Mucosa of descending colon (tissue), 3 donors: ENCODE results near the gene KLHDC9. TPM values are rescaled to one million over a fixed set of nuclear protein-coding genes. Genes with fewer than 3 reads are reported as not detected.

Experiments
- ATAC-seq: fragments of 200-7000 bp; cut with Tn5 transposase; one replicate; pipeline ENCODE4 v1.9.1; 2020; ENCODE audit warnings: mild to moderate bottlenecking, moderate library complexity
- DNase-seq, 3 donors: peaks; one replicate each; pipeline ENCODE4 v3.0.0-alpha.2; 2020
- H3K36me3 ChIP-seq: fragments of 200-600 bp; one replicate; pipeline ENCODE4 v1.8.0; 2021; ENCODE audit warnings: low read depth, mild to moderate bottlenecking
- H3K4me1 ChIP-seq: fragments of 200-600 bp; one replicate; pipeline ENCODE4 v1.8.0; 2021; ENCODE audit warnings: low read depth, mild to moderate bottlenecking
- H3K4me3 ChIP-seq: fragments of 200-600 bp; one replicate; pipeline ENCODE4 v1.8.0; 2021; ENCODE audit warnings: mild to moderate bottlenecking
- H3K9me3 ChIP-seq: fragments of 200-600 bp; one replicate; pipeline ENCODE4 v1.8.0; 2021; ENCODE audit warnings: mild to moderate bottlenecking
- CTCF ChIP-seq: fragments of 200-600 bp; IDR thresholded peaks from one replicate; pipeline ENCODE4 v1.8.0; 2022; ENCODE audit warnings: antibody characterized with exemption, mild to moderate bottlenecking
- intact Hi-C, 2 donors: fragments of 100-400 bp; cut with DNase I in 1 of 2; cut with micrococcal nuclease in 1 of 2; formaldehyde crosslinking; loops; one replicate each; pipeline versions ENCODE4 v1.11.0 to v1.11.1; 2022; cut with DNase I, micrococcal nuclease
- long read RNA-seq, 2 donors: library from polyadenylated mRNA; unstranded; transcript quantifications; one replicate each; pipeline ENCODE4 v2.0.0, GENCODE V29; 2019 to 2021
- total RNA-seq, 3 donors: library from RNA; stranded (reverse); fragmentation: NEBNext Ultra II Directional in 2 of 3; extraction: Animal tissue kit (Norgen Biotek cat#: 25700) in 2 of 3; gene quantifications; one replicate each; pipeline versions ENCODE4 v1.2.1 to v1.2.4, GENCODE V29; 2021 to 2023
- donor health status: DM: no; HTN: no; CAD: no; lungs with moderate emphysema.
- donor health status: DM: no; HTN: no; CAD: no.
- donor health status: DM: no; HTN: yes; CAD: no.

The KLHDC9 gene
- total RNA-seq = 10 to 100 TPM in 1 of 3 donors, 1 to 10 TPM in 2; 9.5 to 10.7 (median 9.7) TPM
- long read RNA-seq, donor 1, partial matches to known transcripts = 1 of 11 reads
- long read RNA-seq, donor 1, other reads (novel, unspliced or antisense) = 5 of 11 reads
- long read RNA-seq, donor 2, partial matches to known transcripts = 0 of 6 reads
- long read RNA-seq, donor 2, other reads (novel, unspliced or antisense) = 3 of 6 reads

- TF ChIP-seq CTCF = peak; percentile 8
- DNase-seq = peak; percentile 90 to 93 (median 93)
- Histone ChIP-seq H3K36me3 (no peaks in the 10 kb centered on the region), H3K4me1 (no peaks in the 10 kb centered on the region), H3K9me3 (no peaks in the 10 kb centered on the region), H3K4me3 (peak within 1 kb of the TSS; percentile 50)
- ATAC-seq = peak; percentile 95
- intact Hi-C loops = loop anchor here (5.0 to 10.0 kb wide), 3 partner anchors 51 to 104 kb away; partner anchors contain the start of gene USF1 (in 1 of the 2)
Observed at GRCh38 chr1:161098210-161099068, at the start of gene KLHDC9. Gene KLHDC9 (plus strand): TSS chr1:161098361. CDS start chr1:161098536, 175 bp downstream.

GRCh38 chr1:161048949-161049722, 49.0 kb upstream of the KLHDC9 start:
- H3K36me3 ChIP-seq = no peaks in the 10 kb centered on the region
- no peak for TF ChIP-seq CTCF
- DNase-seq (no peak), ATAC-seq (no peak)
- H3K9me3 ChIP-seq = peaks cover 3% of the 10 kb centered on the region
- intact Hi-C loops = loop anchor here in 1 of 2 donors (5.0 kb wide), 1 partner anchor 48 kb away; the partner anchor contains the start of gene KLHDC9
- peaks cover 2% of the 10 kb centered on the region for H3K4me1 ChIP-seq
- H3K4me3 ChIP-seq = no peak overlapping the region

GRCh38 chr1:161051219-161051618, 46.9 kb upstream of the KLHDC9 start:
- no peak for ATAC-seq

GRCh38 chr1:161052899-161053298, 45.3 kb upstream of the KLHDC9 start:
- no peaks in the 10 kb centered on the region for H3K36me3 ChIP-seq
- intact Hi-C loops = no loop called here
- H3K4me1 ChIP-seq = no peaks in the 10 kb centered on the region
- ATAC-seq (no peak), DNase-seq (no peak)
- peaks cover 3% of the 10 kb centered on the region for H3K9me3 ChIP-seq
- no peak overlapping the region for H3K4me3 ChIP-seq
- TF ChIP-seq CTCF = no peak

More at GRCh38 chr1:161051219-161051618, 46.9 kb upstream of the KLHDC9 start:
- H3K4me1 ChIP-seq = no peaks in the 10 kb centered on the region
- TF ChIP-seq CTCF = no peak
- peaks cover 3% of the 10 kb centered on the region for H3K9me3 ChIP-seq
- no peak for DNase-seq
- intact Hi-C loops = no loop called here
- H3K4me3 ChIP-seq = no peak overlapping the region
- H3K36me3 ChIP-seq = no peaks in the 10 kb centered on the region

- intact Hi-C loops = no loop called here
- TF ChIP-seq CTCF = no peak
- DNase-seq = no peak
- H3K36me3 ChIP-seq = no peaks in the 10 kb centered on the region
- ATAC-seq = no peak
- H3K4me1 ChIP-seq = no peaks in the 10 kb centered on the region
- no peak overlapping the region for H3K4me3 ChIP-seq
- peaks cover 2% of the 10 kb centered on the region for H3K9me3 ChIP-seq
Observed at GRCh38 chr1:161054232-161054631, 43.9 kb upstream of the KLHDC9 start.
